Measurements from ENCODE around the gene CRTC2. TPM values are rescaled to one million over a fixed set of nuclear protein-coding genes. Genes with fewer than 3 reads are reported as not detected.

CRTC2 gene
- total RNA-seq, result 8.0 and 10.4 TPM in 2 replicates

GRCh38 chr1:153958111-153958960 is at the start of gene CRTC2:
Gene CRTC2 (minus strand): TSS chr1:153958612. CDS start chr1:153958497, 115 bp downstream.

GRCh38 chr1:153990468-153991150 is 32.2 kb upstream of the CRTC2 start, which contains the start of gene RPS27:
Gene RPS27 (plus strand): TSS chr1:153990762. CDS start chr1:153990797, 35 bp downstream.

GRCh38 chr1:153985941-153986761 is 27.7 kb upstream of the CRTC2 start, which contains the start of gene RAB13:
Gene RAB13 (minus strand): TSS chr1:153986339. CDS start chr1:153986236, 103 bp downstream.

GRCh38 chr1:153977250-153978240 is 19.1 kb upstream of the CRTC2 start, which contains the start of gene JTB:
Gene JTB (minus strand): TSS chr1:153977674. CDS start chr1:153977252, 422 bp downstream.

GRCh38 chr1:153967107-153967999 is 8.9 kb upstream of the CRTC2 start, which contains the start of gene CREB3L4:
Gene CREB3L4 (plus strand): TSS chr1:153967902. CDS start chr1:153968526, 624 bp downstream.

GRCh38 chr1:153963030-153963849 is 4.8 kb upstream of the CRTC2 start, which contains the start of gene SLC39A1:
Gene SLC39A1 (minus strand): TSS chr1:153963537. CDS start chr1:153962715, 822 bp downstream.

GRCh38 chr1:153946622-153947241 is 11.7 kb downstream of the CRTC2 start, which contains the start of gene DENND4B:
Gene DENND4B (minus strand): TSS chr1:153946718. CDS start chr1:153944374, 2,344 bp downstream.

GRCh38 chr1:153922972-153923925 is 35.2 kb downstream of the CRTC2 start, which contains the start of gene GATAD2B:
Gene GATAD2B (minus strand): TSS chr1:153922972. CDS start chr1:153828347, 94,625 bp downstream.

Other genes with a start within 250 kb of the CRTC2 start
- 26.5 and 27.6 TPM in 2 replicates for gene INTS3, start 230.6 kb downstream of the CRTC2 start, total RNA-seq
- gene SLC27A3, start 183.2 kb downstream of the CRTC2 start, total RNA-seq, result 5.8 and 8.7 TPM in 2 replicates
- gene GATAD2B, start 35.6 kb downstream of the CRTC2 start, total RNA-seq, result 3.7 and 8.5 TPM in 2 replicates
- 6.4 and 8.6 TPM in 2 replicates for gene DENND4B, start 11.9 kb downstream of the CRTC2 start, total RNA-seq
- 139 and 147 TPM in 2 replicates for gene SLC39A1, start 4.9 kb upstream of the CRTC2 start, total RNA-seq
- gene CREB3L4, start 9.3 kb upstream of the CRTC2 start, total RNA-seq, result 7.8 and 14.7 TPM in 2 replicates
- gene JTB, start 19.1 kb upstream of the CRTC2 start, total RNA-seq, result 204 and 241 TPM in 2 replicates
- 36.2 and 47.3 TPM in 2 replicates for gene RAB13, start 27.7 kb upstream of the CRTC2 start, total RNA-seq
- gene RPS27, start 32.1 kb upstream of the CRTC2 start, total RNA-seq, result 1,649 and 2,362 TPM in 2 replicates
- not detected in 2 replicates for gene NUP210L, start 196.5 kb upstream of the CRTC2 start, total RNA-seq
- gene TPM3, start 233.5 kb upstream of the CRTC2 start, total RNA-seq, result 592 and 711 TPM in 2 replicates
- not detected in 2 replicates for gene CFAP141, start 247.7 kb upstream of the CRTC2 start, total RNA-seq